K562 (cell line): Measurements from ENCODE around the gene LETM1. TPM values are rescaled to one million over a fixed set of nuclear protein-coding genes. Genes with fewer than 3 reads are reported as not detected.

Source experiments
- ARHGAP35 ChIP-seq: fragments of 450-650 bp; IDR thresholded peaks from 2 replicates; pipeline ENCODE4 v1.6.1; 2018; ENCODE audit not compliant: partially characterized antibody
- CBFA2T3 ChIP-seq: fragments of 450-650 bp; IDR thresholded peaks from 2 replicates; pipeline ENCODE4 v1.6.1; 2017
- CCNT2 ChIP-seq: IDR thresholded peaks from 2 replicates; pipeline ENCODE4 v1.6.1; 2011; ENCODE audit warnings: borderline replicate concordance, low read depth, mild to moderate bottlenecking, moderate library complexity, mixed read lengths, low read length; ENCODE audit not compliant: insufficient read length; ENCODE audit errors: extremely low read depth
- E2F3 ChIP-seq: fragments of 250-450 bp; sonication (Bioruptor Pico); IDR thresholded peaks from 2 replicates; pipeline ENCODE4 v1.4.0; 2020; ENCODE audit warnings: mild to moderate bottlenecking
- EHMT2 ChIP-seq: fragments of 450-650 bp; IDR thresholded peaks from 2 replicates; pipeline ENCODE4 v1.6.1; 2018; ENCODE audit warnings: antibody characterized with exemption
- EP400 ChIP-seq: fragments of 450-650 bp; IDR thresholded peaks from 2 replicates; pipeline ENCODE4 v1.6.1; 2017; ENCODE audit warnings: antibody characterized with exemption, mild to moderate bottlenecking, moderate library complexity
- ERF ChIP-seq: fragments of 450-650 bp; formaldehyde crosslinking; IDR thresholded peaks from 2 replicates; pipeline ENCODE4 v1.4.0; 2020; ENCODE audit warnings: mild to moderate bottlenecking, mixed read lengths
- KLF1 ChIP-seq: fragments of 450-650 bp; IDR thresholded peaks from 2 replicates; pipeline ENCODE4 v1.6.1; 2016; ENCODE audit warnings: missing genetic modification characterization, missing compliant biosample characterization
- MITF ChIP-seq: IDR thresholded peaks from 2 replicates; pipeline ENCODE4 v1.6.1; 2014; ENCODE audit warnings: antibody characterized with exemption
- MTF1 ChIP-seq: fragments of 250-450 bp; sonication (Bioruptor Pico); IDR thresholded peaks from 2 replicates; pipeline ENCODE4 v1.9.0; 2021; ENCODE audit warnings: moderate library complexity, mild to moderate bottlenecking, inconsistent platforms, borderline replicate concordance
- NONO ChIP-seq, 2 experiments: fragments of 200-400 bp in 1 of 2; fragments of 450-650 bp in 1 of 2; formaldehyde crosslinking in 1 of 2; IDR thresholded peaks; 2 replicates each; pipeline ENCODE4 v1.6.1; 2017; ENCODE audit warnings: low read depth in 2 of 2, mild to moderate bottlenecking in 2 of 2, moderate library complexity in 2 of 2, low read length in 1 of 2
- NR2C2 ChIP-seq, 2 experiments: fragments of 200-800 bp in 1 of 2; sonication (Bioruptor generic) in 1 of 2; sonication (generic) in 1 of 2; formaldehyde crosslinking in 1 of 2; IDR thresholded peaks; 2 replicates each; pipeline versions ENCODE4 v1.6.1 to v1.8.0; 2016 to 2022; ENCODE audit warnings: mild to moderate bottlenecking in 1 of 2, missing compliant biosample characterization in 1 of 2, missing genetic modification characterization in 1 of 2, missing genetic modification reagents in 1 of 2
- NR3C1 ChIP-seq: sonication (generic); formaldehyde crosslinking; IDR thresholded peaks from 2 replicates; pipeline ENCODE4 v1.8.1; 2022; ENCODE audit warnings: missing genetic modification reagents
- PML ChIP-seq: IDR thresholded peaks from 2 replicates; pipeline ENCODE4 v1.6.1; 2012; ENCODE audit warnings: low read length, inconsistent platforms
- POLR2A ChIP-seq: fragments of 450-650 bp; conservative IDR thresholded peaks from 2 replicates; pipeline ENCODE4 v1.6.1; 2016
- SIN3B ChIP-seq: fragments of 450-650 bp; IDR thresholded peaks from 2 replicates; pipeline ENCODE4 v1.6.1; 2017; ENCODE audit warnings: low read depth, mild to moderate bottlenecking, moderate library complexity
- SIRT6 ChIP-seq: IDR thresholded peaks from one replicate; pipeline ENCODE4 v1.6.1; 2012; ENCODE audit warnings: low read depth, mild to moderate bottlenecking, control low read depth, inconsistent platforms, low read length, moderate library complexity
- SUPT5H ChIP-seq: fragments of 450-650 bp; IDR thresholded peaks from 2 replicates; pipeline ENCODE4 v1.6.1; 2016
- TEAD4 ChIP-seq, 2 experiments: sonication (generic) in 1 of 2; formaldehyde crosslinking in 1 of 2; IDR thresholded peaks; 2 replicates each; pipeline versions ENCODE4 v1.6.1 to v1.8.0; 2012 to 2022; ENCODE audit warnings: borderline replicate concordance in 1 of 2, inconsistent platforms in 1 of 2, low read length in 1 of 2, mild to moderate bottlenecking in 1 of 2, missing genetic modification reagents in 1 of 2
- ZNF24 ChIP-seq: fragments of 450-650 bp; IDR thresholded peaks from 2 replicates; pipeline ENCODE4 v1.6.1; 2016
- ZNF766 ChIP-seq: fragments of 200-800 bp; sonication (Bioruptor generic); conservative IDR thresholded peaks from 2 replicates; pipeline ENCODE4 v1.6.1; 2016; ENCODE audit warnings: missing genetic modification characterization, missing compliant biosample characterization
- polyA plus RNA-seq, 8 experiments: library from polyadenylated mRNA; depleted of rRNA in 4 of 8; stranded (reverse) in 5 of 8; unstranded in 3 of 8; fragments of >200 nt; fragmentation: Nextera tagmentation in 2 of 8; fragmentation: Illumina TruSeq in 1 of 8; extraction: Ambion mirVana in 2 of 8; extraction: Trizol in 1 of 8; gene quantifications; 2 replicates each; pipeline versions ENCODE4 v1.2.1 to v1.2.3, GENCODE V29; 2011 to 2014; ENCODE audit warnings: inconsistent platforms in 1 of 8, missing spikeins in 1 of 8
- total RNA-seq, 7 experiments: library from RNA; depleted of rRNA in 6 of 7; stranded (reverse); fragments of >200 nt in 6 of 7; fragmentation: Illumina TruSeq in 2 of 7; extraction: Trizol in 2 of 7; gene quantifications; 2 replicates each; pipeline versions ENCODE4 v1.2.1 to v1.2.3, GENCODE V29; 2011 to 2021; ENCODE audit warnings: low replicate concordance in 1 of 7
- TF ChIP-seq, protein P1 (sequence below), 2 experiments: fragments of 200-800 bp in 1 of 2; sonication (Bioruptor generic) in 1 of 2; sonication (generic) in 1 of 2; formaldehyde crosslinking in 1 of 2; IDR thresholded peaks in 1 of 2; conservative IDR thresholded peaks in 1 of 2; 2 replicates each; pipeline versions ENCODE4 v1.5.0 to v1.6.1; 2016 to 2020; ENCODE audit warnings: missing compliant biosample characterization in 1 of 2, missing genetic modification characterization in 1 of 2, missing genetic modification reagents in 1 of 2
- TF ChIP-seq, protein P2 (sequence below): sonication (generic); formaldehyde crosslinking; IDR thresholded peaks from 2 replicates; pipeline ENCODE4 v1.4.0; 2020; ENCODE audit warnings: mild to moderate bottlenecking, missing genetic modification reagents

The LETM1 gene
- total and polyA plus RNA-seq, 9 of the 15 experiments (the other 6 are each of a cell fraction or from before 2014, with no cell fraction given) = 3.9 to 109 (median 35.0) TPM

DNA sequence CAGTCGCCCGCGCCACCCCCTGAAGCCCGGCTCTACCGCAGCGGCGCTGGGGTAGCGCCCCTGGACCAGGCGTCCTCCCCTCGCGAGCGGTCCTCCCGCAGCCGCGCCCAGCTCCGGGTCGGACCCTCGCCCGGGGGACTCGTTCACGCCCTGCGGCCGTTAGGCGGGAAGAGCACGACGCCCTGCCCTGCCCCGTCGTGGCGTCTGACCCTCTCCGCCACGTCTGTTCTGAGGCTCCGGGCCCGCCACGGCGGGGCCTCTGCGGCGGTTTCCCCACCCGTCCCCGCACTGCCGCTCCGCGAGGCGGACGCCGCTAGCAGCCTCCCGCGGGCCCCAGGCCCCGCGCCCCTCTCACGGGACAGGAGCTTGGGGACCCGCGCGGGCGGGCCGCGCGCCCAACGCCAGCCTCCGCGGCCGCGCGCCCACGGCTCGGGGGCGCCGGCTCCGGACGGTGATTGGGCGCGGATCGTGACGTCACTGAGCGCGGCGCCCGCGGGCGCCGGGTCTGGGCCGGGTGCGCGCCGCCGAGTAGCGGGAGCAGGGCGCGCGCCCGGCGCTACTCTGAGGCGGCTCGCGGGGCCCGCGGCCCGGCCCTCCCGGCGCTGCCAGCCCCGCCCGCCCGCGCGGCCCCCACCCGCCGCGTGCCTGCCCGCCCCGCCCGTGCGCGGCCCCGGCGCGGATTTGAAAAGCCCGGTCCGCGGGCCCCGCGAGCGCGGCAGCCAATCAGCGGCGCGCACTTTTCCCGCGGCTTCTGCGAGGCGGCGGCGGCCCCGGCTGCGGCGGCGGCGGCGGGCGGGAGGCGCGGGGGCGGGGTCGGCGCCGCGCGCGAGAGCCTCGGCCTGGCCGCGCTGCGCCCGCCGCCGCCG lies 14.9 kb upstream of the LETM1 start, which contains the start of gene NSD2 (continued):
- TF ChIP-seq ZNF766 (CRISPR knock-in tag) = peak; percentile 97
- TF ChIP-seq NR3C1 (CRISPR knock-in tag) = peak; percentile 46; the same call in 1 of the 2 replicates
- TF ChIP-seq CBFA2T3 = no peak
- no peak for TF ChIP-seq EHMT2
- peak; percentile 94; the same call in 1 of the 2 replicates for TF ChIP-seq ERF
- TF ChIP-seq PML = peak; percentile 84
- TF ChIP-seq SIN3B = peak; percentile 78
- TF ChIP-seq POLR2A = peak; percentile 85
- TF ChIP-seq SUPT5H = peak; percentile 89
- TF ChIP-seq NR2C2 (CRISPR knock-in tag; IDR thresholded peaks at IDR 0.05) = peak; percentile 65; the same call in 1 of the 2 replicates
- peak; percentile 55; the same call in 1 of the 2 replicates for TF ChIP-seq NR2C2 (tag; IDR thresholded peaks at IDR 0.05)
- TF ChIP-seq, protein P1, sequence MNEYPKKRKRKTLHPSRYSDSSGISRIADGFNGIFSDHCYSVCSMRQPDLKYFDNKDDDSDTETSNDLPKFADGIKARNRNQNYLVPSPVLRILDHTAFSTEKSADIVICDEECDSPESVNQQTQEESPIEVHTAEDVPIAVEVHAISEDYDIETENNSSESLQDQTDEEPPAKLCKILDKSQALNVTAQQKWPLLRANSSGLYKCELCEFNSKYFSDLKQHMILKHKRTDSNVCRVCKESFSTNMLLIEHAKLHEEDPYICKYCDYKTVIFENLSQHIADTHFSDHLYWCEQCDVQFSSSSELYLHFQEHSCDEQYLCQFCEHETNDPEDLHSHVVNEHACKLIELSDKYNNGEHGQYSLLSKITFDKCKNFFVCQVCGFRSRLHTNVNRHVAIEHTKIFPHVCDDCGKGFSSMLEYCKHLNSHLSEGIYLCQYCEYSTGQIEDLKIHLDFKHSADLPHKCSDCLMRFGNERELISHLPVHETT (CRISPR knock-in tag; conservative IDR thresholded peaks at IDR 0.05 in 1 of 2, IDR thresholded peaks at IDR 0.05 in 1 of 2) = peak in 1 of 2 experiments; percentile 95; a peak in 2 of 4 replicates
- no peak for TF ChIP-seq ARHGAP35
- TF ChIP-seq KLF1 = peak; percentile 90
- 0 out of 2 replicates have a peak, but pooled peaks have one; percentile 24 for TF ChIP-seq MTF1 (CRISPR knock-in tag)
- peak; percentile 77 for TF ChIP-seq CCNT2
- TF ChIP-seq ZNF24 = no peak
- TF ChIP-seq, protein P2, sequence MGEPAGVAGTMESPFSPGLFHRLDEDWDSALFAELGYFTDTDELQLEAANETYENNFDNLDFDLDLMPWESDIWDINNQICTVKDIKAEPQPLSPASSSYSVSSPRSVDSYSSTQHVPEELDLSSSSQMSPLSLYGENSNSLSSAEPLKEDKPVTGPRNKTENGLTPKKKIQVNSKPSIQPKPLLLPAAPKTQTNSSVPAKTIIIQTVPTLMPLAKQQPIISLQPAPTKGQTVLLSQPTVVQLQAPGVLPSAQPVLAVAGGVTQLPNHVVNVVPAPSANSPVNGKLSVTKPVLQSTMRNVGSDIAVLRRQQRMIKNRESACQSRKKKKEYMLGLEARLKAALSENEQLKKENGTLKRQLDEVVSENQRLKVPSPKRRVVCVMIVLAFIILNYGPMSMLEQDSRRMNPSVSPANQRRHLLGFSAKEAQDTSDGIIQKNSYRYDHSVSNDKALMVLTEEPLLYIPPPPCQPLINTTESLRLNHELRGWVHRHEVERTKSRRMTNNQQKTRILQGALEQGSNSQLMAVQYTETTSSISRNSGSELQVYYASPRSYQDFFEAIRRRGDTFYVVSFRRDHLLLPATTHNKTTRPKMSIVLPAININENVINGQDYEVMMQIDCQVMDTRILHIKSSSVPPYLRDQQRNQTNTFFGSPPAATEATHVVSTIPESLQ (CRISPR knock-in tag) = peak; percentile 88; the same call in 1 of the 2 replicates
- TF ChIP-seq NONO (IDR thresholded peaks at IDR 0.05; ENCODE audit: low read depth in 2 of 2, low read length in 1 of 2) = peak; percentile 83 to 93; a peak in 3 of 4 replicates
- peak; percentile 95 for TF ChIP-seq E2F3
- TF ChIP-seq EP400 = peak; percentile 91; the same call in 1 of the 2 replicates
- 0 out of 2 replicates have a peak, but pooled peaks have one; percentile 22 for TF ChIP-seq TEAD4 (IDR thresholded peaks at IDR 0.05; ENCODE audit: low read length)
- no peak for TF ChIP-seq TEAD4 (CRISPR knock-in tag; IDR thresholded peaks at IDR 0.05; ENCODE audit: borderline replicate concordance)
- TF ChIP-seq MITF = no peak
- TF ChIP-seq SIRT6 = no peak
